Right lobe of liver (tissue), 6 donors: ENCODE measurements around the gene RAET1G. TPM values are rescaled to one million over a fixed set of nuclear protein-coding genes. Genes with fewer than 3 reads are reported as not detected.
A peak's percentile ranks its signal among the peaks of the same experiment; 100 is the strongest.

Experiments used
- ATAC-seq, 4 donors: fragments of 200-7000 bp; cut with Tn5 transposase; one replicate each; pipeline ENCODE4 v1.9.1; 2020; ENCODE audit warnings: mild to moderate bottlenecking in 4 of 4, moderate library complexity in 4 of 4
- DNase-seq, 3 donors: peaks; one replicate each; pipeline ENCODE4 v3.0.0-alpha.2; 2020
- H3K27ac ChIP-seq, 3 donors: fragments of 200-600 bp; one replicate each; pipeline ENCODE4 v1.8.0; 2022
- H3K27me3 ChIP-seq, 2 donors: fragments of 200-600 bp; one replicate each; pipeline ENCODE4 v1.8.0; 2022
- H3K36me3 ChIP-seq, 4 donors: fragments of 200-600 bp; sonication (generic) in 1 of 4; one replicate each; pipeline versions ENCODE4 v1.5.1 to v1.8.0; 2017 to 2022; ENCODE audit warnings: control low read depth in 1 of 4
- H3K4me1 ChIP-seq, 4 donors: fragments of 200-600 bp; sonication (generic) in 1 of 4; one replicate each; pipeline versions ENCODE4 v1.5.1 to v1.8.0; 2017 to 2022; ENCODE audit warnings: control low read depth in 1 of 4
- H3K4me3 ChIP-seq, 3 donors: fragments of 200-600 bp; one replicate each; pipeline ENCODE4 v1.8.0; 2022
- H3K9me3 ChIP-seq, 4 donors: fragments of 200-600 bp; sonication (generic) in 1 of 4; one replicate each; pipeline versions ENCODE4 v1.5.1 to v1.8.0; 2017 to 2022; ENCODE audit warnings: control low read depth in 1 of 4
- POLR2A ChIP-seq: fragments of 450-650 bp; IDR thresholded peaks from one replicate; pipeline ENCODE4 v1.6.1; 2017; ENCODE audit warnings: antibody characterized with exemption, mild to moderate bottlenecking
- WGBS: methylation state at CpG from one replicate; pipeline ENCODE4 v1.1.6; 2018; ENCODE audit warnings: low coverage, low lambda C conversion rate; ENCODE audit not compliant: insufficient coverage; ENCODE audit errors: missing lambda C conversion rate; 5-methylcytosine and 5-hydroxymethylcytosine counted together
- intact Hi-C, 2 donors: fragments of 100-400 bp; cut with DNase I; formaldehyde crosslinking; loops; one replicate each; pipeline versions ENCODE4 v1.11.2 to v1.14.1; 2022
- total RNA-seq, 6 experiments: library from RNA; depleted of rRNA in 2 of 6; stranded (reverse); fragments of >200 nt in 2 of 6; fragmentation: NEBNext Ultra II Directional in 3 of 6; extraction: Animal tissue kit (Norgen Biotek cat#: 25700) in 3 of 6; gene quantifications; one replicate each; pipeline versions ENCODE4 v1.1.0 to v1.2.4, GENCODE V29; 2016 to 2023
- TF ChIP-seq, protein P1 (sequence below), 4 donors: fragments of 200-600 bp in 3 of 4; fragments of 450-650 bp in 1 of 4; IDR thresholded peaks; one replicate each; pipeline versions ENCODE4 v1.5.1 to v1.8.0; 2016 to 2022; ENCODE audit warnings: antibody characterized with exemption in 4 of 4, mild to moderate bottlenecking in 2 of 4
- donor health status: DM: no; HTN: yes; CAD: no.
- donor health status: DM: no; HTN: no; CAD: no.
- donor health status: DM: no; HTN: no; CAD: no.
- donor health status: DM: no; HTN: yes; CAD: no.
- donor health status: DM: no; HTN: yes; CAD: no.

Gene RAET1G
- total RNA-seq, 6 experiments from 2014 or later = not detected

GRCh38 chr6:149941583-149942460 is 18.9 kb upstream of the RAET1G start, which contains the start of gene ULBP2:
ULBP2 (plus strand) TSS chr6:149942014; CDS start chr6:149942073, 59 bp downstream.
- ATAC-seq = peak; percentile 90 to 93 (median 92)

DNA sequence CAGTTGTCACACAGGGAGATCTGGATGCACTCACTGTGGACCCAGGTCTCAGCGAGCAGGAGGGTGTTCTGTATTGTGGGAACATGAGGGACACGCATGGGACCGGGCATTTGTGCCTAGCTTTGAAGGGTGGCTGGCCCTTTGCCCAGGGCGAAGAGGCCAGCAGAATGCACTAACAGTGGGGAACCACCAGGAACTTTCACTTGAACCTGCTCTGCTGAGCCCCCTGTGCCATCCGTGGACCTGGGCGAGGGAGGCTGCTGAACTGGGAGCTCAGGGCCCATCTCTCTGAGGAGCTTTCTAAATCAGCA is 17.7 kb upstream of the RAET1G start:
- no peak overlapping the region for H3K4me3 ChIP-seq
- WGBS = 24% methylated on average over 6 of the region's 6 CpGs
- H3K36me3 ChIP-seq = no peaks in the 10 kb centered on the region
- H3K27me3 ChIP-seq = peaks cover 5 to 49% of the 10 kb centered on the region in 2 donors
- no peaks in the 10 kb centered on the region for H3K9me3 ChIP-seq
- DNase-seq (no peak), ATAC-seq (no peak)
- peaks cover 0 to 16% (median 4%) of the 10 kb centered on the region in 4 donors for H3K4me1 ChIP-seq
- H3K27ac ChIP-seq = no peak overlapping the region
- intact Hi-C loops = no loop called here
- no peak for TF ChIP-seq POLR2A

More at GRCh38 chr6:149941583-149942460, 18.9 kb upstream of the RAET1G start, which contains the start of gene ULBP2:
- TF ChIP-seq POLR2A = peak; percentile 32
- TF ChIP-seq, protein P1, sequence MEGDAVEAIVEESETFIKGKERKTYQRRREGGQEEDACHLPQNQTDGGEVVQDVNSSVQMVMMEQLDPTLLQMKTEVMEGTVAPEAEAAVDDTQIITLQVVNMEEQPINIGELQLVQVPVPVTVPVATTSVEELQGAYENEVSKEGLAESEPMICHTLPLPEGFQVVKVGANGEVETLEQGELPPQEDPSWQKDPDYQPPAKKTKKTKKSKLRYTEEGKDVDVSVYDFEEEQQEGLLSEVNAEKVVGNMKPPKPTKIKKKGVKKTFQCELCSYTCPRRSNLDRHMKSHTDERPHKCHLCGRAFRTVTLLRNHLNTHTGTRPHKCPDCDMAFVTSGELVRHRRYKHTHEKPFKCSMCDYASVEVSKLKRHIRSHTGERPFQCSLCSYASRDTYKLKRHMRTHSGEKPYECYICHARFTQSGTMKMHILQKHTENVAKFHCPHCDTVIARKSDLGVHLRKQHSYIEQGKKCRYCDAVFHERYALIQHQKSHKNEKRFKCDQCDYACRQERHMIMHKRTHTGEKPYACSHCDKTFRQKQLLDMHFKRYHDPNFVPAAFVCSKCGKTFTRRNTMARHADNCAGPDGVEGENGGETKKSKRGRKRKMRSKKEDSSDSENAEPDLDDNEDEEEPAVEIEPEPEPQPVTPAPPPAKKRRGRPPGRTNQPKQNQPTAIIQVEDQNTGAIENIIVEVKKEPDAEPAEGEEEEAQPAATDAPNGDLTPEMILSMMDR (IDR thresholded peaks at IDR 0.05) = no peak
- Histone ChIP-seq H3K36me3 (no peaks in the 10 kb centered on the region), H3K4me3 (peak within 1 kb of the TSS; percentile 48 to 60 (median 52)), H3K4me1 (peaks cover 0 to 16% (median 4%) of the 10 kb centered on the region in 4 donors), H3K9me3 (no peaks in the 10 kb centered on the region), H3K27ac (no peak within 1 kb of the TSS), H3K27me3 (peaks cover 5 to 41% of the 10 kb centered on the region in 2 donors)
- intact Hi-C loops = no loop called here
- peak; percentile 80 to 86 (median 84) for DNase-seq
- WGBS = 3% methylated on average over 47 of the region's 62 CpGs

- H3K27me3 ChIP-seq = peaks cover 5 to 49% of the 10 kb centered on the region in 2 donors
- WGBS = 19% methylated on average over 5 of the region's 6 CpGs
- no peak overlapping the region for H3K4me3 ChIP-seq
- DNase-seq = no peak
- no peak for ATAC-seq
- H3K27ac ChIP-seq = no peak overlapping the region
- TF ChIP-seq POLR2A = no peak
- TF ChIP-seq, protein P1 (IDR thresholded peaks at IDR 0.05) = no peak
- no peaks in the 10 kb centered on the region for H3K9me3 ChIP-seq
- intact Hi-C loops = no loop called here
- no peaks in the 10 kb centered on the region for H3K36me3 ChIP-seq
- peaks cover 0 to 16% (median 4%) of the 10 kb centered on the region in 4 donors for H3K4me1 ChIP-seq
Observed at GRCh38 chr6:149939909-149940671, 17.2 kb upstream of the RAET1G start.

DNA sequence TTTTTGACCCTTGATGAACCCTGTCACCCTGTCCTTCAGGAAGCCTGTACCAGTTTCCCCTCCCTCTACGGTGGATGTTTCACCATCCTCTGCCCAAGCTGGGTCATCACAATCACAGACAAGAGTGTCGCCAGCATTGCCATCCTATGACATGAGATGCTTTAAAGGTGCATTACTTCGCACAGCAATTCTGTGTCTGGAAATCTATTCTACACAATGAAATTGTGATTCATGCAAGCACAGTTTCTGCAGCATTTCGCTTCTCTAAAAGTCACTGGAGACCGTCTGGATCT is 16.4 kb upstream of the RAET1G start:
- Histone ChIP-seq H3K27ac (no peak overlapping the region), H3K27me3 (peaks cover 7 to 49% of the 10 kb centered on the region in 2 donors), H3K4me1 (peaks cover 0 to 16% (median 4%) of the 10 kb centered on the region in 4 donors), H3K4me3 (no peak overlapping the region), H3K36me3 (no peaks in the 10 kb centered on the region), H3K9me3 (no peaks in the 10 kb centered on the region)
- TF ChIP-seq, protein P1 (IDR thresholded peaks at IDR 0.05) = no peak
- no peak for TF ChIP-seq POLR2A
- intact Hi-C loops = no loop called here
- ATAC-seq (no peak), DNase-seq (no peak)
- WGBS = 25% methylated on average over 5 of the region's 5 CpGs
